GM13977 (cell line): ENCODE measurements around the gene ITGB2.

Source experiments
- DNase-seq: peaks from one replicate; pipeline ENCODE4 v3.0.0; 2012; ENCODE audit warnings: low spot score
- CTCF ChIP-seq: IDR thresholded peaks from 2 replicates; pipeline ENCODE4 v1.5.1; 2012; ENCODE audit warnings: mild to moderate bottlenecking, control low read depth; ENCODE audit not compliant: insufficient read depth; ENCODE audit errors: extremely low read depth, missing control alignments
- in situ Hi-C: fragments of 300-500 bp; cut with MboI; formaldehyde crosslinking; loops from one replicate; pipeline ENCODE4 v1.12.0; 2022; ENCODE audit warnings: low sequenced_read_pairs, low pct_unique_long_range_greater_than_20kb, mixed read lengths, inconsistent platforms; ENCODE audit not compliant: unreplicated experiment

Gene ITGB2

GRCh38 chr21:44842721-44843445, 77.8 kb downstream of the ITGB2 start:
- no peak for TF ChIP-seq CTCF
- DNase-seq = no peak
- in situ Hi-C loops = no loop called here

- TF ChIP-seq CTCF = no peak
- in situ Hi-C loops = no loop called here
- DNase-seq = no peak
These were observed 78.6 kb downstream of the ITGB2 start for GRCh38 chr21:44842087-44842486.

- in situ Hi-C loops = no loop called here
- no peak for DNase-seq
- no peak for TF ChIP-seq CTCF
These were observed 79.9 kb downstream of the ITGB2 start for GRCh38 chr21:44840771-44841170.

GRCh38 chr21:44838951-44839350, 81.7 kb downstream of the ITGB2 start:
- no peak for DNase-seq
- in situ Hi-C loops = no loop called here
- no peak for TF ChIP-seq CTCF

GRCh38 chr21:44838039-44838895, 82.4 kb downstream of the ITGB2 start:
- DNase-seq = no peak
- in situ Hi-C loops = no loop called here
- no peak for TF ChIP-seq CTCF

- in situ Hi-C loops = no loop called here
- TF ChIP-seq CTCF = no peak
- no peak for DNase-seq
These were observed 83.2 kb downstream of the ITGB2 start for GRCh38 chr21:44837537-44837936.
